HG03159 (cell line): ENCODE measurements around the gene OSBPL8.

Experiments
- ATAC-seq: cut with Tn5 transposase; IDR thresholded peaks from one replicate; pipeline ENCODE4 v1.9.1; 2021; ENCODE audit warnings: mild to moderate bottlenecking, moderate library complexity; ENCODE audit not compliant: unreplicated experiment

OSBPL8 gene

GRCh38 chr12:76558684-76559399, 729 bp downstream of the OSBPL8 start:
- peak; percentile 48 for ATAC-seq

DNA sequence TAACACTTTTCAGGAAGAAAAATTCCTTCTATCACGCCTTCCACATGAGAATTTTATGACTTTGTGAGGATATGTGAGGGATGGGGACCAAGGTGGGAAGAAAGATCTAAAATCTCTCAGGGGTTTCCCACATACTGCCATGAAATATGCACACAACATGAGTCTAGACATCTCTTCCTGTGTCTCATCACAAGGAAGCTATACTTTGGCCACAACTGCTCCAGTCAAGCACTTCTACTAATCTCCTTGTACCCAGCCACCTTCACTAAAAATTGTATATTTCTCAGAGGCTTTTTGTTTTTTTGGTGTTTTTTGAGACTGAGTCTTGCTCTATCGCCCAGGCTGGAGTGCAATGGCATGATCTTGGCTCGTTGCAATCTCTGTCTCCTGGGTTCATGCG, 3.2 kb downstream of the OSBPL8 start:
- no peak for ATAC-seq

GRCh38 chr12:76555797-76556196, 3.8 kb downstream of the OSBPL8 start:
- no peak for ATAC-seq

DNA sequence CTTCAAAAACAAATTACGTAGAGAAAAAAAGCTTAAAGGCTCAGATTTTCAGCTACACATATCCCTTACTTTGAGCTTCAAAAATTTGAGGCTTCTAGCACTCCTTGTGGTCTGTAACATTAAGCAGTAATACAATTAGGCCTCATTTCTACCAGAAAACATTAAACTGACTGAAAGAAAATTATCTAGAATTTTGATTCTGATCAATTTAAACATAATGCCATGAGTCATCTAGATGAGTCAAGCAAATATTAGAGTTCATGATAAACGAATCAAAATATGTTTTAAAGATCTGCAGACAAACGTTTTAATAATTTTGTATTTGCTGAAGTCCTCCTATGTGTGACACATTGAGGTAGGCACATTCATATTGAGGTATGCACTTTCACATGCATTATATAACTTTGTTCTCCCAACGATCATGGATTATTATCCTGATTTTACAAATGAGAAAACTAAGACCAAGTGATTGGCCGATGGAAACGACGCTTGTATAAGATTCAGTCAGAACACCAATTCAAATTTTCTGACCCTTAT, 4.3 kb downstream of the OSBPL8 start:
- ATAC-seq: no peak

DNA sequence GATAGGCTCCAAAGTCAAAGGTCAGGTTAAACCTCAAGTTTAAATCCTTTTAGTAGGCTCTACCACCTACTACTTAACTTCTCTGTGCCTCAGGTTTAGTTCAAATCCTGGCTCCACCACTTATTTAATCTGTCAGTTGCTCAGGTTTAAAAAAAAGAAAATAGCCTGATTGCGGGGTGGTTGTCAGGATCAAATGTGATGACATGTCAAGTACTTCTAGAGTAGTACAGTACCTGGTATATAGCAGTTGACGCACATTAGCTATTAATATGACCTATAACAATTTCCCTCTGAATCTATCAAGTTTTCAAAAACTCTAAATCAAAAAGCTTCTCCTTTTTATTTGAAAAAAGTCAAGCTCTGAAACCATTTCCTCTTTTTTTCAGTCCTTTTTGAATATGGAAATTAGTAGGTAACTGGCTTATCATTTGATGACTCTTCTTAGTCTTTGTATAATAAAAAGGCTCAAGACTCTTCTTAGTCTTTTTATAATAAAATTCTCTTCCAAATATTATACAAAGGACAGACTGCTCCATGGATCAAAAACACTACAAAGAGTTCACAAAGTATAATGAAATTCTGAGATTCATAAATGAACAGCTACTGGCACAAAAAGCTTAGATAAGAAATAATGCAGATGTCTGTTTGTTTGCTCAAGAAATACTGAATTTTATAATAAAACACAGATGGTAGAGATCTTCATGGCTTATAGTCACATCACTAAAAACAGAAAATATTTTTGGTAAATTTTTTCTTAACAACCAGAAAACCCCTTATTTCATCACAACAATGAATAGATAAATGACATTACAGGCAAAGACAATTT, 5.0 kb downstream of the OSBPL8 start:
- ATAC-seq: no peak

GRCh38 chr12:76552343-76552938, 7.1 kb downstream of the OSBPL8 start:
- ATAC-seq: no peak

- ATAC-seq: peak; percentile 70
Observed at GRCh38 chr12:76551482-76551888, 8.1 kb downstream of the OSBPL8 start.

- no peak for ATAC-seq
Observed at GRCh38 chr12:76549131-76549530, 10.4 kb downstream of the OSBPL8 start.

- no peak for ATAC-seq
Observed at GRCh38 chr12:76548222-76548837, 11.2 kb downstream of the OSBPL8 start.

DNA sequence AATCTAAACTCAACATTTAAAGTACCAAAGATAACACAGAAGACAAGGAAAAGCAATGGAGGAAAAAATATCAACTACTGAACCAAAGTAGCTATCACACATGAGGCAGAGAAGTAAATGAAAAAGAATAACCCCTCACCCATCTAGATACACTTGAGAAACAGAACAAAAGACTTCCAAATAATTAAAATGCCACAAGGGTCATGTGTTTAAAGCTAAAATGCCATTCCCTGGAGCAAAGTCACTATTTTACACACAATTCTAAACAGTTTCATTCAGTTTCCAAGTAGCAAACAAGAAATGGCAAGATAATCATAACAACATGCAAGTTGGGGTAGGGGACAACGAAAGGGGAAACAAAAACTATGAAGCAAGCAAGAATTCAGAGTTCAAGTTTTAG, 12.0 kb downstream of the OSBPL8 start:
- ATAC-seq: no peak

DNA sequence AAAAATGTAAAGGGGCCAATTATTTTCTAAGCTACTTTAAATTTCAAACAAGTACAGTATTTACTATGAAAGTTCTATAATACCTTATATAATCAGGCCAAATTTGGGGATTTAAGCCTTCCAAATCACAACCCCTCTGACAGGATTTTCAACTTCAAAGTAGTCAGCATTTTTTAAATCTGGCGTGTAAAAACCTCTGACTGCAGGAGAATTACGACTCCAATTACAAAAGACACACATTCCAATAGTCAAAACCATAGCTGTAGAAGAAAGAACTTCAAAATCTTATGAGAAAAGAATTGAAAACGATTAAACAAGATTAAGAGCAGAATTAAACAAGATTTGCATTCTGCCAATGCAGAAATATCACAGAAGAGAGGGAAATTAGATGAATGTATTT, 12.7 kb downstream of the OSBPL8 start:
- no peak for ATAC-seq

DNA sequence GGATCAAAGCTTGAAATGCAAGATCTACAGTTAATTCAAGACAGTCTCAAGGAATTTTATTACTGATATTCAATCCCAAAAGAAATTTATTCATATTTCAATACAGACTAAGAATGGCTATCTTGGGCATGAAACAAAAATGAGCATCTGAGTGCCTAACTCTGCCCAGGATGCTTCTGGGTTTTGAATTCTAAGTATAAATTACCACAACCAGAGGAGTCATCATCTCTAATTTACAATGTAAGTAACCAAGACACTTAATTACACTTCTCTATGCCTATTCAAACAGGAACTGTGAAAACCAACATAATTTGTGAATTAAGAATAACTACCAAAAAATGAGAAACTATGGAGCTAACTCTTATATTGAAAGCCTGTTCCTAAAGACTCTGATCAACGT, 14.1 kb downstream of the OSBPL8 start:
- no peak for ATAC-seq

- no peak for ATAC-seq
Observed at GRCh38 chr12:76544601-76545261, 14.8 kb downstream of the OSBPL8 start.

DNA sequence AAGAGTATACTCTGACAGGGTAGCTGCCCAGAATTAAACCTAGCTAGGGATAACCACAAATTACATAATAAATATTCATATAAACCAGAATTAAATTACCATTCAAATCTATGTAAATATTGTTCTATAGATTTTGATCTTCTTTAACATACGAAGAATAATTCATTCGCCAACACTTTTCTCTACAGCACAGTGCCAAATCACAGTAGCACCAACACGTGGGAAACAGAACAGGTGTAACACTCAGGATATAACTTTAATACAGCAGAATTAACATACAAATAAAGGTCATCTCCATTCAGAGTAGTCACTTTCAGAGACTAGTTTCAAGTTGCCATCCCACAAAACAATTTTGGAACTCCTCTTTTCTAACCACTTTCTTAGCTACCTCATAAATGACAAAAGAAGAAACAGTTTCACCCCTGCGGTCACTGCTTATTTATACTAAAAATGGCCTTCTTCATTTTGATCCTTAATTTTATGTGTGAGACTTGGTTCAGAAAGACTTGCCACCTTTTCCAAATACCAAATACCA, 15.7 kb downstream of the OSBPL8 start:
- no peak for ATAC-seq

GRCh38 chr12:76542908-76543307, 16.7 kb downstream of the OSBPL8 start:
- no peak for ATAC-seq

DNA sequence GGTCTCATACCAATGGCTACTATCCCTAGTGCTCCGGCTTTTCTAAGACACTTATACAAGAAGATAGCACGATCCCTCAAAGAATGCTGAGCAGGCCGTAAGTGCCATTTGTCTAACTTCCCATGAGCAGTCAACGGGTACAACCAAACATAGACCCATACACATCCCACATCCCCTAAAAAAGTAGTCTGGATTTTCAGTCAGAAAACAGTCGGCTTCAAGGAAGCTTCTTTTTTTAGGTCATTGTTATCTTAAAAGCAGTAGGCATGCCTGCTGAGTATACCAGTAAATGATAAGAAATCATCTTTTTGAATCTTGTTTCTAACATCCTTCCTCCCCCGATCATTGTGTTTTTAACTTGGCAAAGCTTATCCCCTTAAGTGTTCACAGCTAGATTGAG, 19.8 kb downstream of the OSBPL8 start:
- ATAC-seq: no peak

GRCh38 chr12:76537923-76538322, 21.6 kb downstream of the OSBPL8 start:
- ATAC-seq: no peak

- no peak for ATAC-seq
Observed at GRCh38 chr12:76536546-76536945, 23.0 kb downstream of the OSBPL8 start.

DNA sequence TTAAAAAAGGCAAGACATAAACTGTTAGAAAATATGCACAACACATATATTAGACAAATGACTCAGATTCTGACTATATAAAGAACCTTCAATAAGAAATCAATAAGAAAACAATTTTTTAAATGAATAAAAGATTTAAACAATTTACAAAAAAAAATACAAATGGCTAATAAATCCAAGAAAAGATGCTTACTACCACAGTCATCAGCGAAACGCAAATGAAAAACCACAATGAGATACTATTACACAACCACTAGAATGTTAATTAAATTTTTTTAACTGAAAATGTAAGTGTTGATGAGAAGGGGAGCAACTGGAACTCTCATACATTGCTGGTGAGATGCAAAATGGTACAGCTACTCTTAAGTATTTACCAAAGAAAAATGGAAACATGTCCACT, 24.4 kb downstream of the OSBPL8 start:
- no peak for ATAC-seq

DNA sequence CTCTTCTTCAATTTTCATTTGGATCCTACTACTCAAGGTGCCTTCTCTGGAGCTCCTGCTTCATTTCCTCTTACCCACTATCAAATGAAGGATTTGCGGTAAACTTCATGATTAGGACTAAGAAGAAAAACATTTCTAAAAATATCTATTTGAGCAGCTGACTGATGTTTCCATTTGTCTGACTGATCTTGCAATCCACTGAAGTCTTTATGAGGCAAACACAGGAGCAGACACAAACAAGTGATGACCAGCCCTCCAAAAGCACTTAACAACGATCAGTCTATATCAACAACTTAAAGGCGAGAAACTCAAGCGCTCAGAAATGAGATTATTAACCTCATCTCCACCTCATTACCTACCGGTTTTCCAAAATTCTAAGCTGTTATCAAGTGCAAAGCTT, 26.2 kb downstream of the OSBPL8 start:
- ATAC-seq: no peak
